HL-60 (cell line): ENCODE measurements around the gene STX1A.
A peak's percentile ranks its signal among the peaks of the same experiment; 100 is the strongest.

Experiments
- DNase-seq, 2 experiments: peaks; one replicate each; pipeline ENCODE4 v3.0.0-alpha.2; 2010 to 2020; ENCODE audit warnings: low read depth in 1 of 2, low spot score in 1 of 2
- H3K27ac ChIP-seq: fragments of 250-450 bp; sonication (Bioruptor Pico); replicated peaks from 2 replicates; pipeline ENCODE4 v1.5.1; 2020; ENCODE audit warnings: mild to moderate bottlenecking, moderate library complexity
- H3K27me3 ChIP-seq: fragments of 250-450 bp; sonication (Bioruptor Pico); 2 replicates; pipeline ENCODE4 v1.5.1; 2021; ENCODE audit warnings: mild to moderate bottlenecking, moderate library complexity; ENCODE audit not compliant: insufficient read depth, poor library complexity, severe bottlenecking
- H3K4me3 ChIP-seq: replicated peaks from 2 replicates; pipeline ENCODE4 v1.5.1; 2011; ENCODE audit warnings: mild to moderate bottlenecking, control low read depth, low read length; ENCODE audit not compliant: insufficient read depth
- CTCF ChIP-seq: IDR thresholded peaks from one replicate; pipeline ENCODE4 v1.5.1; 2011; ENCODE audit warnings: low read length, control low read depth, inconsistent platforms; ENCODE audit not compliant: insufficient read depth
- GABPA ChIP-seq: IDR thresholded peaks from 2 replicates; pipeline ENCODE4 v1.6.1; 2012; ENCODE audit warnings: low read depth
- POLR2AphosphoS5 ChIP-seq: IDR thresholded peaks from 2 replicates; pipeline ENCODE4 v1.6.1; 2012; ENCODE audit warnings: low read depth
- REST ChIP-seq: IDR thresholded peaks from 2 replicates; pipeline ENCODE4 v1.6.1; 2012; ENCODE audit warnings: low read depth; ENCODE audit not compliant: insufficient replicate concordance
- SPI1 ChIP-seq: IDR thresholded peaks from 2 replicates; pipeline ENCODE4 v1.6.1; 2012; ENCODE audit warnings: low read depth, mild to moderate bottlenecking, borderline replicate concordance

Gene STX1A

GRCh38 chr7:73735528-73735905, 16.0 kb upstream of the STX1A start:
- H3K27ac ChIP-seq: no peak overlapping the region
- no peak for TF ChIP-seq GABPA
- TF ChIP-seq POLR2AphosphoS5: no peak
- no peak for TF ChIP-seq SPI1
- TF ChIP-seq CTCF: no peak
- TF ChIP-seq REST: no peak
- DNase-seq: no peak
- H3K27me3 ChIP-seq: no peaks in the 10 kb centered on the region
- H3K4me3 ChIP-seq: no peak overlapping the region

GRCh38 chr7:73734619-73735527, 15.4 kb upstream of the STX1A start:
- no peak overlapping the region for H3K27ac ChIP-seq
- H3K27me3 ChIP-seq: no peaks in the 10 kb centered on the region
- DNase-seq: peak; percentile 85 to 91
- no peak overlapping the region for H3K4me3 ChIP-seq
- peak; percentile 57; the same call in 1 of the 2 replicates for TF ChIP-seq POLR2AphosphoS5
- peak; percentile 47; the same call in 1 of the 2 replicates for TF ChIP-seq SPI1
- TF ChIP-seq CTCF: peak; percentile 92
- no peak for TF ChIP-seq GABPA
- no peak for TF ChIP-seq REST

GRCh38 chr7:73732397-73732796, 12.9 kb upstream of the STX1A start:
- H3K27ac ChIP-seq: no peak overlapping the region
- no peak for TF ChIP-seq POLR2AphosphoS5
- no peak for TF ChIP-seq REST
- no peak for TF ChIP-seq CTCF
- no peak for TF ChIP-seq GABPA
- no peak for TF ChIP-seq SPI1
- peaks cover 5% of the 10 kb centered on the region for H3K27me3 ChIP-seq
- no peak for DNase-seq
- no peak overlapping the region for H3K4me3 ChIP-seq
